ENCODE results near the gene CELF6.
"Not testable (repeated sequence)": the region's sequence is repeated elsewhere in the genome, so short reads cannot be mapped to it uniquely, and the experiment has no call there.

CELF6 gene

GRCh38 chr15:72318408-72318942, 1.5 kb downstream of the CELF6 start:
- DNase-seq (ENCODE audit: insufficient read length, low spot score) = no peak

DNA sequence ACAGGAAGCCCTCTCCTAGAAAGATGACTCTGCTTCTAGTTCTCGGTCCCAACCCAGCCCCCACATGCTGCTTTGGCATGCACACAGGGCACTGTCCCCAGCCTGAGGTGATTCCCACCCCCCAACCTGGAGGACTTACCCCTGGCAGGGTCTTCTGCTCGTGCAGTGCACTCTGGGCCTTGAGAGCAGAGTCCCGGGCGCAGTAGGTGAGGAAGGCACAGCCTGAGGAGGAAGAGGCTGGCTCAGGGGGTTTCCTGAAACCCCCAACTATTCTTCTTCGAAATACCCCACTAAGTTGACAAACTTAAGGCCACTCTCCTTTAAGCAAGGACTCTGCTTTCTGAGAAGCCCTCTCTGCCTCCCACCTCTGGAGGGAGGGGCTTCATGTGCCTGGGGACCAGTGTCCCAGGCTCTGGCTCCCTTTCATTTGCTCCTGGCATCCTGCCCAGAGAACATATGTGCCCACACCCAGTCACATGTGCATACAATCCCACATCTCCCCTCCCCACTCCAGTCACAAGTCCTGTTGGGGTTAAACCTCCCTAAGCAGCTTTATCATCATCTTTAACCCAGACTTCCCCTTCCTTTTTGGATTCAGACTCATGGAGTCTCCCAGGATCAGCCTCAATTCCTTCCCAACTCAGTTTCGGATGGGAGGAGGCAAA, 4.1 kb downstream of the CELF6 start:
- DNase-seq (ENCODE audit: insufficient read length, low spot score) = no peak
- FAIRE-seq = no peak

More at GRCh38 chr15:72318408-72318942, 1.5 kb downstream of the CELF6 start:
- no peak for FAIRE-seq

DNA sequence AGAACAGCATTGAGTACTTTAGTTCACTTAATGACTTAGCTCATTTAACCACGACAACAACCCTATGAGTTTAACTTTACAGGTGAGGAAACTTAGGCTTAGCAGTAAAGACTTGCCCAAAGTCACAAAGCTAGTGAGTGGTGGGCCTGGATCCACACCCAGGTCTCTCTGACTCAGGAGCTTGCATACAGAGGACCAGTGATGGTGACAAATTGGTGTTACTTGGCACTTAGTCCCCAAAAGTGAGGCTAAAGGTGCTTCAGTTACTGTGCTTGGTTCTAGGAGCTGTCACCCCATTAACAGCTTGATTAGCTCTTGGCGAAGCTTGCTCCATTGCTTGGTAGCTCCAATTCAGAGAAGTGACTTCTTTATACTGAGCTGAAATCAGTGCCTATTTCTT, 6.1 kb downstream of the CELF6 start:
- FAIRE-seq = no peak
- no peak for DNase-seq (ENCODE audit: insufficient read length, low spot score)

DNA sequence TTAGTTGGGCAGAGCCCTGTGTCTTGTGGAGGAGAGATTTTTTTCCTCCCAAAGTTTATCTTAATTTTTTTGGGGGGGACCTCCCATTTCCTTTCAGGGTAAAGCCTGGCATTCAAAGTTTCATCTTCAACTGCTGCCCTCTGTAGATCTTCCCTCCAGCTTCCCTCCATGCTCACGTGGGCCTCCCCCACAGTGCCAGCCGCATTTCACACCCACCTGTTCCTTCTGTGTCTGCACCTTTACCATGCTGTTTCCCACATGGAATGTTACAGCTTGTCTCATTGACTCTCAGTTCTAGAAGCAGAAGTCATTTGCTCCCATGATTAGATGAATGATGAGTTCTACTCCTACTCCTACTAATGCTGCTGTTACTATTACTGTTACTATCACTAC, 6.5 kb downstream of the CELF6 start:
- no peak for DNase-seq (ENCODE audit: insufficient read length, low spot score)
- no peak for FAIRE-seq

GRCh38 chr15:72312605-72313447, 7.1 kb downstream of the CELF6 start:
- DNase-seq (ENCODE audit: insufficient read length, low spot score) (peak; percentile 82), FAIRE-seq (peak; percentile 91)

DNA sequence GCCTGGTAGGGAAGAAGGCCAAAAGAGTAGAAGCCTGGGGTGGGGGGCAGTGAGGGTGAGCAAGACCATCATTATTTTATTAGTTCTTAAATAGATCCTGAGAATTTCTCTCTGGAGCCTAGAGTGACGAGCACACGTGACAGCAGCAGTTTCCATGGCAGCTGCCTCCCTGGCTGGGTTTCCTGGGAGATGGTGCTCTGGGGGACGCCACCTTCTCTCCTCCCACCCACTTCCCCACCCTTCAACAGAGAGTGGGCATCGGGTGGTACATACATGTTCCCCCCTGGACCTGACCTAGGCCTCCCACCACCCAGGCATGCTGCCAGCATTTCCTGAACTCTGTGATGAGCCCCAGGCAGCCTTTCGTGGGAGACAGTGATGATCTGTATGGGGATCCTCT, 12.9 kb downstream of the CELF6 start:
- no peak for FAIRE-seq
- no peak for DNase-seq (ENCODE audit: insufficient read length, low spot score)

GRCh38 chr15:72306211-72306785, 13.7 kb downstream of the CELF6 start:
- FAIRE-seq (no peak), DNase-seq (ENCODE audit: insufficient read length, low spot score) (no peak)

DNA sequence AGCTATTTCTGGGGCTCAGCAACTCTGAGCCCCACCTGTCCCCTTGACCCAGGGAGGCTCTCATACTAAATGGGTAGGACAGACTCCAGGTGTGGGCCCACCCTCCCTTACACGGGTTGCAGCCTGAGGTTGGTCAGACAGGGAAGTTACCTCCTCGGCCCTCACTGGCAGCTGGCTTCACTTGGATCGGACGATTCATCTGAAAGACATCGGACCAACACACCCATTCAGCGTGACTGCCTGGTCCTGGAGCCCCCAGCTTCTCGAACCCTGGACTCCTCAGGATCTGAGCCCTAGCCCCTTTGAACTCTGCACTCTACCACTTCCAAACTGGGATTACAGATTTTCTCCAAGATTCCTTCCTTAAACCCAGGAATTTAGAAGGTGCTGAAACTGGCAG, 15.4 kb downstream of the CELF6 start:
- no peak for FAIRE-seq
- no peak for DNase-seq (ENCODE audit: insufficient read length, low spot score)

DNA sequence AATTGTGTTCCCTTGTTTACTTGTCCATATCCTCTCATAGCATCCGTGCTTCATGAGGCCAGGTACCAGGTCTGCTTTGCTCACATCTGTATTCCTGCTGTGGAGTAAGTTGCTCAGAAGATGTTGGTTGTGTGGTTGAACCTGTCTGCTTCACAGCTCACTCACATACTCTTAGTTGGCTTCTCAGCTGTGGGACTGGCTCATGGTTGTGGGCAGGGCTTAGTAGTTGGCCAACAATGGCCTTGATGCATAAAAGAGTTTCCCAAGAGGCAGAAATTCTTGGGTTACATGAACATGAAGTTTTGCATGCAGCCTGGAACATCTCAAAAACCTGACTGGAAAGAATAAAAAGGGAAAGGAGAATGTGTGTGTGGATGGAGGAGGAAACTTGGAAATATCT, 17.0 kb downstream of the CELF6 start:
- DNase-seq (ENCODE audit: insufficient read length, low spot score) (no peak), FAIRE-seq (no peak)

GRCh38 chr15:72289597-72290325, 30.2 kb downstream of the CELF6 start:
- no peak for FAIRE-seq

DNA sequence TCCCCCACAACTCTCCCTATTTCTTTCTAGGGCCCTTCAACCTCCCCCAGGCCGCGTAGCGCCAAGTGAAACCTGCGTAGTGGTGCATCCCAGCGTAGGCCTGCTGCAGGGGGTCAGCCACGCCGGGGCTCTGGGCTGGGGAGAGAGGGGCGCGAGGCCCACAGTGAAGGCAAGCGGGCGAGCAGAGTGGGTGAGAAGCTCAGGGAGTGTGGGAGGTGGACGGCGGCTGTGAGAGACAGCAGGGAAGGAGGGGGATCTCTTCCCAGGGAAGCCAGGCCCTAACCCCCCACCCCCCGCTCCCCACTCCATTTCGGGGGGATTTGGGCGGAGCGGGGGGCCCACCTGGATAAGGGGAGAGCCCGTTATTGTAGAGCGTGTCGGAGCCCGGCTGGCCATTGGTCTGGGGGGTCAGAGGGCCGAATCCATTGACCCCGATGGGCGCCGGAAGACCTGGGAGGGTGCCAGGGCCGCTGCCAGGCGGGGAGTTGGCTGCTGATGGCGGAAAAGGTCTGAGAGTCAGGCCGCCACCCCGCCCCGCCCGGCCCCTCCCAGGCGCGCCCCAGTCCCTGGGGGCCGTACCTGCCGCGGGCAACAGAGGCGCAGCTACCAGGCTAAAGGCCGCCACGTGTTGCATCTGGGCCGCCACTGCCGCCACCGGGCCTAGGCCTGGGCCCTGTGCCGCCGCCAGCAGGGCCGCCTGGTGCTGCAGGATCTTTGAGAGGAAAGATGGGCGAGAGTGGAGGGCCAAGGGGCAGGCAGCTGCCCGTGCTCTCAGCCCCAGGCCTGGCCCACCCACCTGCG, 31.0 kb downstream of the CELF6 start:
- no peak for FAIRE-seq
- DNase-seq (ENCODE audit: insufficient read length, low spot score) = no peak

More at GRCh38 chr15:72289597-72290325, 30.2 kb downstream of the CELF6 start:
- DNase-seq (ENCODE audit: insufficient read length, low spot score) = no peak

- DNase-seq (ENCODE audit: insufficient read length, low spot score) (no peak), FAIRE-seq (no peak)
These were observed 33.9 kb downstream of the CELF6 start for GRCh38 chr15:72285927-72286516.

DNA sequence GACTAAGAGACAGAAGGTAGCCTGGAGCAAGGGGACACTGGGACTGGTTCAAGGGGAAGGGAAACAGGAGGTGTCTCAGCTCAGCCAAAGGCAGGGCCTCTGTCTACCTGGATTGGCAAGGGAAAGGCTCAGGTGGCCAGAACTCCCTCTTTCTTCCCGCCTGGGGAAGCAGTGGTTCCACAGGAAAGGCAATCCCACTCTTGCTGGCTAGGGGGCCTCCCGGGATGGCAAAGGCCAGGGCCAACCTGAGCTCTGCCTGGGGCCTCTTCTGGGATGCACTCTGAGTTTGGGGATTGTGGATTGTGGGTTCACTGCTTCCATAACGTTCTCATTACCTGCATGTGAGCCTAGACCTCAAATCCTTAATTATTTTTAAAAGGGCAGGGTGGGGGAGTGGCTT, 34.6 kb downstream of the CELF6 start:
- no peak for DNase-seq (ENCODE audit: insufficient read length, low spot score)
- no peak for FAIRE-seq

GRCh38 chr15:72284781-72285180, 35.2 kb downstream of the CELF6 start:
- FAIRE-seq (no peak), DNase-seq (ENCODE audit: insufficient read length, low spot score) (no peak)

- no peak for FAIRE-seq
- DNase-seq (ENCODE audit: insufficient read length, low spot score) = no peak
These were observed 38.2 kb downstream of the CELF6 start for GRCh38 chr15:72281713-72282112.

DNA sequence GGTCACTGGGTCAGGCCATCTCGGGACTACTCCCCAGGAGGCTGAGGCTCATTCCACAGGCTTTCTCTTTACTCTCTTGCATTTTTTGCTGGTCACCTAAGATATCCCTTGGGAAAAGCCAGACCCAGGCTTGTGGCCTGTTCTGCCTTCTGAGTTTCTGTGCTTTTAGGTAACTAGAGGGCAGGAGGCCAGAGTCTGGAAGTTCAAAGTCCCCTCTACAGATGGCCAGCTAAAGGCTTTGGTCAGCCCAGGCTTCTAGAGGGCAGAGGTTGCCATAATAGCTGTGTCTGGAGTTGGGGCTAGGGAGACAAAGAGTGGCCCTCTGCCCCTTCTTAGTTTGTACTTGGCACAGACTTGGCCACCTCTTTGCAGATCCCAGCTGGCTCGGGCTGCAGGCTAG, 39.2 kb downstream of the CELF6 start:
- FAIRE-seq = no peak
- no peak for DNase-seq (ENCODE audit: insufficient read length, low spot score)

DNA sequence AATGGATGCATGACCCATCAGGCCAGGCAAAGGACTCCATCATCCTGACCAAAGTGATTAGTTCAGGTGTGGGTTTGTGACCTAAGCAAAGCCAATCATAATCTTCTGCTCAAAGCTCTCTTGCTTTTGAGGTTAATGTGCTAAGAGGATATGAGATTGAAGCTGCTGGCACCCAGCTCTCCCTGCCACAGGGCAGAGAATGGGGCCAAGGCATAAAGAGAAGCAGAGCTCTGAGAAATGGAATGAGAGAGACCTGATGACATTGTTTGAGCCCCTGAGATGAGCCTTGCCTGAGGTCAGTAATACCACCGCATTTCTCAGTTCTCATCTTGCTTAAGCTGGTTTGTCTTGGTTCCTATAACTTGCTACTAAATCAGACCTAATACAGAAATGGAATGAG, 41.2 kb downstream of the CELF6 start:
- FAIRE-seq = no peak
- no peak for DNase-seq (ENCODE audit: insufficient read length, low spot score)

GRCh38 chr15:72276326-72276700, 43.6 kb downstream of the CELF6 start:
- no peak for DNase-seq (ENCODE audit: insufficient read length, low spot score)
- FAIRE-seq = no peak

DNA sequence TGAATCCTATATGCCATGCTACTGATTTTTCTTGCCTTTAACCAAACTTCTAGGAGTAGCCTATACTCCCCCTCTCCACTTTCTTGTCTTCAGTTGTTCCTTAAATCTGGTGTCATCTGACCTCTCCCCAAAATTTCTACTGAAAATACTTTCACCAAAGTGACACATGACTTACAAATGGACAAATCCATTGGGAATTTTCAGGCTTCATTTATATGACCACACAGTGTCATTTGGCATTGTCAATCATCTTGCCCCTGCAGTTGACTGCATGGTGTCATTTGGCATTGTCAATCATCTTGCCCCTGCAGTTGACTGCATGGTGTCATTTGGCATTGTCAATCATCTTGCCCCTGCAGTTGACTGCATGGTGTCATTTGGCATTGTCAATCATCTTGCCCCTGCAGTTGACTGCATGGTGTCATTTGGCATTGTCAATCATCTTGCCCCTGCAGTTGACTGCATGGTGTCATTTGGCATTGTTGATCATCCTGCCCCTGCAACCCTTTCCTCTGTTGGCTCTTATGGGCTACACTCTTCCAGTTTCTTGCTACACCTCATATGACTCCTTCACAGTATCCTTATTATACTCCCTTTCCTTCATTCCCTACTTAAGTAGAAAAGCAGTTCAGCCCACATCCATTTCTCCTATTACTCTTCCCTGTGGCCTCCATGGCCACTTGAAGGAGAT, 44.2 kb downstream of the CELF6 start:
- FAIRE-seq; DNase-seq (ENCODE audit: insufficient read length, low spot score): not testable (repeated sequence)

Data from GM19239 (cell line).